GM12878 (cell line): Measurements from ENCODE around the gene CD34. TPM values are rescaled to one million over a fixed set of nuclear protein-coding genes. Genes with fewer than 3 reads are reported as not detected.

ENCODE experiments used
- ATAC-seq: fragments of 200-7000 bp; cut with Tn5 transposase; 3 replicates; pipeline ENCODE4 v1.9.1; 2020; ENCODE audit warnings: mild to moderate bottlenecking, moderate library complexity
- BruUV-seq: library from RNA; stranded (reverse); fragments of 400-500 nt; replicated peaks from 2 replicates; lab custom pipeline; 2021; lab: Mats Ljungman, UMichigan
- CTCF ChIA-PET: fragments of 300-600 bp; sonication (Branson Sonifier 250); formaldehyde crosslinking; extraction: SDS; loops from one replicate; lab custom pipeline; 2021; ENCODE audit warnings: inconsistent platforms; lab: Yijun Ruan, JAX
- POLR2A ChIA-PET: fragments of 350-600 bp; formaldehyde crosslinking; extraction: SDS; loops from one replicate; lab custom pipeline; 2021; ENCODE audit warnings: inconsistent platforms; lab: Charles Lee
- RAD21 ChIA-PET: fragments of 300-600 bp; sonication (Branson Sonifier 250); formaldehyde crosslinking; loops from one replicate; lab custom pipeline; 2023; ENCODE audit warnings: antibody characterized with exemption; ENCODE audit not compliant: unreplicated experiment; lab: Charles Lee
- SMC1A ChIA-PET: fragments of 300-600 bp; sonication (Branson Sonifier 250); formaldehyde crosslinking; loops from one replicate; lab custom pipeline; 2023; ENCODE audit not compliant: unreplicated experiment, uncharacterized antibody; lab: Charles Lee
- DNase-seq: peaks from one replicate; pipeline ENCODE4 v3.0.0-alpha.2; 2011; ENCODE audit warnings: low read depth, low spot score
- FAIRE-seq: peaks from 3 replicates; lab custom pipeline; 2011; peaks lifted over from hg19 to GRCh38; lab: Jason Lieb, UNC
- H2AFZ ChIP-seq: 2 replicates; pipeline ENCODE4 v1.6.0; 2011; ENCODE audit warnings: low read depth, low read length, control low read depth; ENCODE audit not compliant: control insufficient read depth
- H3K27ac ChIP-seq: 2 replicates; pipeline ENCODE4 v1.5.1; 2011; ENCODE audit warnings: control low read depth; ENCODE audit not compliant: control insufficient read depth, insufficient read depth
- H3K27me3 ChIP-seq, 2 experiments: replicated peaks in 1 of 2; 2 replicates each; pipeline versions ENCODE4 v1.6.0 to v1.6.1; 2011; ENCODE audit warnings: low read length in 1 of 2; ENCODE audit not compliant: control insufficient read depth in 2 of 2, insufficient read depth in 2 of 2
- H3K36me3 ChIP-seq, 2 experiments: 2 replicates each; pipeline ENCODE4 v1.5.1; 2011; ENCODE audit warnings: low read length in 1 of 2; ENCODE audit not compliant: control insufficient read depth in 2 of 2, insufficient read depth in 2 of 2
- H3K4me1 ChIP-seq: 2 replicates; pipeline ENCODE4 v1.6.1; 2011; ENCODE audit warnings: mild to moderate bottlenecking, low read length, moderate library complexity, mixed read lengths; ENCODE audit not compliant: control insufficient read depth, insufficient read depth
- H3K4me2 ChIP-seq: 2 replicates; pipeline ENCODE4 v1.6.0; 2011; ENCODE audit warnings: control low read depth; ENCODE audit not compliant: control insufficient read depth, insufficient read depth
- H3K4me3 ChIP-seq: fragments of 200-600 bp; sonication (generic); 2 replicates; pipeline ENCODE4 v1.5.1; 2016
- H3K79me2 ChIP-seq: 2 replicates; pipeline ENCODE4 v1.6.0; 2011; ENCODE audit warnings: low read length; ENCODE audit not compliant: control insufficient read depth, insufficient read depth
- H3K9ac ChIP-seq: 2 replicates; pipeline ENCODE4 v1.8.0; 2011; ENCODE audit warnings: low read length, control low read depth, mixed read lengths; ENCODE audit not compliant: control insufficient read depth, insufficient read depth
- H3K9me3 ChIP-seq: replicated peaks from 3 replicates; pipeline ENCODE4 v1.5.1; 2011; ENCODE audit warnings: mild to moderate bottlenecking, low read length; ENCODE audit not compliant: control insufficient read depth, insufficient read depth
- H4K20me1 ChIP-seq: 2 replicates; pipeline ENCODE4 v1.6.0; 2011; ENCODE audit not compliant: control insufficient read depth, insufficient read depth
- ASH2L ChIP-seq: fragments of 300-600, 200-600 bp; sonication (generic); IDR thresholded peaks from 2 replicates; pipeline ENCODE4 v1.6.1; 2017; ENCODE audit warnings: low read depth, mild to moderate bottlenecking, borderline replicate concordance
- FOXM1 ChIP-seq: IDR thresholded peaks from 2 replicates; pipeline ENCODE4 v1.6.1; 2012; ENCODE audit warnings: low read depth, mild to moderate bottlenecking, inconsistent platforms, low read length, moderate library complexity
- HDAC6 ChIP-seq: fragments of 200-600 bp; sonication (generic); IDR thresholded peaks from one replicate; pipeline ENCODE4 v1.8.0; 2017; ENCODE audit warnings: antibody characterized with exemption; ENCODE audit not compliant: unreplicated experiment
- JUND ChIP-seq: IDR thresholded peaks from 2 replicates; pipeline ENCODE4 v1.6.1; 2012; ENCODE audit warnings: low read depth, mild to moderate bottlenecking, low read length, improper control_type of control experiment, moderate library complexity
- MTA2 ChIP-seq: fragments of 450-650 bp; IDR thresholded peaks from 2 replicates; pipeline ENCODE4 v1.6.1; 2016; ENCODE audit warnings: low read depth, mild to moderate bottlenecking, moderate library complexity
- MTA3 ChIP-seq: IDR thresholded peaks from 2 replicates; pipeline ENCODE4 v1.6.1; 2012; ENCODE audit warnings: low read length, inconsistent platforms, borderline replicate concordance
- NFYA ChIP-seq: IDR thresholded peaks from 2 replicates; pipeline ENCODE4 v1.6.1; 2011; ENCODE audit warnings: low read depth, mild to moderate bottlenecking, low read length, improper control_type of control experiment, borderline replicate concordance
- STAT1 ChIP-seq: fragments of 450-650 bp; conservative IDR thresholded peaks from 2 replicates; pipeline ENCODE4 v1.6.1; 2014; ENCODE audit warnings: antibody characterized with exemption, mild to moderate bottlenecking
- SUPT20H ChIP-seq: IDR thresholded peaks from 2 replicates; pipeline ENCODE4 v1.6.1; 2011; ENCODE audit warnings: low read depth, mild to moderate bottlenecking, low read length, moderate library complexity, borderline replicate concordance; ENCODE audit not compliant: control insufficient read depth
- ZSCAN29 ChIP-seq: fragments of 450-650 bp; IDR thresholded peaks from 2 replicates; pipeline ENCODE4 v1.6.1; 2017; ENCODE audit warnings: mild to moderate bottlenecking, moderate library complexity
- WGBS: methylation state at CpG from one replicate; pipeline ENCODE4 v1.1.6; 2016; ENCODE audit warnings: low lambda C conversion rate; ENCODE audit not compliant: insufficient replicate concordance, insufficient coverage; ENCODE audit errors: missing lambda C conversion rate; 5-methylcytosine and 5-hydroxymethylcytosine counted together
- in situ Hi-C: fragments of 300-500 bp; cut with MboI; formaldehyde crosslinking; loops from 9 replicates; pipeline ENCODE4 v1.14.3; 2018; ENCODE audit warnings: mixed read lengths
- intact Hi-C: fragments of 100-400 bp; cut with micrococcal nuclease; formaldehyde crosslinking; loops from one replicate; pipeline ENCODE4 v1.14.2; 2022; ENCODE audit not compliant: unreplicated experiment
- polyA plus RNA-seq, 11 experiments: library from polyadenylated mRNA; depleted of rRNA in 4 of 11; unstranded in 6 of 11; stranded (reverse) in 5 of 11; fragments of >200 nt; fragmentation: Nextera tagmentation in 4 of 11; fragmentation: Illumina TruSeq in 1 of 11; extraction: Ambion mirVana in 4 of 11; extraction: Trizol in 1 of 11; gene quantifications; 1 replicate in 1 of 11; 2 replicates in 10 of 11; pipeline versions ENCODE4 v1.2.1 to v1.2.3, GENCODE V29; 2011 to 2016; ENCODE audit warnings: inconsistent platforms in 2 of 11, missing spikeins in 2 of 11, low read depth in 1 of 11
- total RNA-seq, 4 experiments: library from RNA; depleted of rRNA in 3 of 4; stranded (reverse); fragments of >200 nt in 3 of 4; fragmentation: Illumina TruSeq in 1 of 4; extraction: Trizol in 1 of 4; gene quantifications; 2 replicates each; pipeline versions ENCODE4 v1.2.1 to v1.2.3, GENCODE V29; 2013 to 2021
- TF ChIP-seq, protein P1 (sequence below): fragments of 450-650 bp; IDR thresholded peaks from 2 replicates; pipeline ENCODE4 v1.6.1; 2014; ENCODE audit warnings: mild to moderate bottlenecking

CD34 gene
- total and polyA plus RNA-seq, 10 of the 15 experiments (the other 5 are each of a cell fraction or from before 2014, with no cell fraction given) = under 0.01 to 0.08 (median 0.02) TPM; not detected in 6

GRCh38 chr1:207888652-207889051 is 22.3 kb downstream of the CD34 start:
- no peaks in the 10 kb centered on the region for H3K36me3 ChIP-seq
- WGBS = 56% methylated on average over 5 of the region's 5 CpGs
- H4K20me1 ChIP-seq = no peaks in the 10 kb centered on the region
- peaks cover 15% of the 10 kb centered on the region for H3K4me1 ChIP-seq
- no peak overlapping the region for H3K4me2 ChIP-seq
- no TSS peak for BruUV-seq
- no peaks in the 10 kb centered on the region for H3K9me3 ChIP-seq
- DNase-seq (no peak), ATAC-seq (no peak), FAIRE-seq (no peak)
- CTCF ChIA-PET = interaction anchor here (7.1 to 9.1 kb wide), 2 partner anchors 75 to 111 kb away, joined by 119 to 228 read pairs; no protein-coding TSS in a partner anchor
- intact Hi-C loops (loop anchor here (5.0 kb wide), 1 partner anchor 204 kb away; no protein-coding TSS in a partner anchor), in situ Hi-C loops (no loop called here)
- H3K27ac ChIP-seq = no peak overlapping the region
- H2AFZ ChIP-seq = no peak overlapping the region
- TF ChIP-seq STAT1 (no peak), JUND (no peak), NFYA (no peak), SUPT20H (no peak), FOXM1 (no peak), ZSCAN29 (no peak), HDAC6 (no peak), MTA2 (no peak), MTA3 (no peak), ASH2L (no peak)
- TF ChIP-seq, protein P1, sequence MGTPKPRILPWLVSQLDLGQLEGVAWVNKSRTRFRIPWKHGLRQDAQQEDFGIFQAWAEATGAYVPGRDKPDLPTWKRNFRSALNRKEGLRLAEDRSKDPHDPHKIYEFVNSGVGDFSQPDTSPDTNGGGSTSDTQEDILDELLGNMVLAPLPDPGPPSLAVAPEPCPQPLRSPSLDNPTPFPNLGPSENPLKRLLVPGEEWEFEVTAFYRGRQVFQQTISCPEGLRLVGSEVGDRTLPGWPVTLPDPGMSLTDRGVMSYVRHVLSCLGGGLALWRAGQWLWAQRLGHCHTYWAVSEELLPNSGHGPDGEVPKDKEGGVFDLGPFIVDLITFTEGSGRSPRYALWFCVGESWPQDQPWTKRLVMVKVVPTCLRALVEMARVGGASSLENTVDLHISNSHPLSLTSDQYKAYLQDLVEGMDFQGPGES = no peak
- peaks cover 0 to 2% of the 10 kb centered on the region in 2 experiments; a peak in 1 of 4 replicates for H3K27me3 ChIP-seq
- no peak overlapping the region for H3K4me3 ChIP-seq
- SMC1A ChIA-PET = interaction anchor here (7.6 to 9.7 kb wide), 3 partner anchors 17 to 75 kb away, joined by 112 to 164 read pairs (median 140); no protein-coding TSS in a partner anchor
- RAD21 ChIA-PET = interaction anchor here (1.3 to 7.1 kb wide), 5 partner anchors 7 to 74 kb away, joined by 3 to 160 read pairs (median 47); no protein-coding TSS in a partner anchor
- H3K79me2 ChIP-seq = no peaks in the 10 kb centered on the region
- no peak overlapping the region for H3K9ac ChIP-seq
- POLR2A ChIA-PET = no interaction called here
